K562 (cell line): ENCODE measurements around the gene ACHE. TPM values are rescaled to one million over a fixed set of nuclear protein-coding genes. Genes with fewer than 3 reads are reported as not detected.

Experiments
- BRCA1 ChIP-seq, 2 experiments: fragments of 450-650 bp in 1 of 2; sonication (generic) in 1 of 2; formaldehyde crosslinking in 1 of 2; IDR thresholded peaks; 2 replicates each; pipeline versions ENCODE4 v1.5.0 to v1.6.1; 2017 to 2020; ENCODE audit warnings: mild to moderate bottlenecking in 1 of 2, missing genetic modification reagents in 1 of 2
- CBFB ChIP-seq: sonication (generic); formaldehyde crosslinking; IDR thresholded peaks from 2 replicates; pipeline ENCODE4 v1.4.0; 2020; ENCODE audit warnings: mild to moderate bottlenecking, missing genetic modification reagents
- CBX8 ChIP-seq: fragments of 200-600 bp; sonication (generic); IDR thresholded peaks from 2 replicates; pipeline ENCODE4 v1.6.1; 2012; ENCODE audit warnings: borderline replicate concordance, mixed run types, low read depth, mild to moderate bottlenecking, moderate library complexity, mixed read lengths, low read length, control low read depth, inconsistent platforms; ENCODE audit not compliant: poor library complexity, severe bottlenecking; ENCODE audit errors: extremely low read depth
- CREB1 ChIP-seq, 2 experiments: sonication (generic) in 1 of 2; formaldehyde crosslinking in 1 of 2; IDR thresholded peaks; 2 replicates each; pipeline versions ENCODE4 v1.6.1 to v1.8.0; 2012 to 2022; ENCODE audit warnings: inconsistent platforms in 1 of 2, mild to moderate bottlenecking in 1 of 2, missing genetic modification reagents in 1 of 2, moderate library complexity in 1 of 2
- ESRRB ChIP-seq: fragments of 250-450 bp; sonication (Bioruptor Pico); IDR thresholded peaks from 2 replicates; pipeline ENCODE4 v1.5.0; 2020; ENCODE audit warnings: mild to moderate bottlenecking, moderate library complexity, borderline replicate concordance
- FOSL1 ChIP-seq: fragments of 200-800 bp; sonication (Bioruptor generic); conservative IDR thresholded peaks from 2 replicates; pipeline ENCODE4 v1.6.1; 2016; ENCODE audit warnings: missing genetic modification characterization, missing compliant biosample characterization
- HDAC1 ChIP-seq, 2 experiments: fragments of 450-650 bp; IDR thresholded peaks; 2 replicates each; pipeline ENCODE4 v1.6.1; 2016 to 2017; ENCODE audit warnings: inconsistent platforms in 1 of 2, mild to moderate bottlenecking in 1 of 2, moderate library complexity in 1 of 2
- HIVEP1 ChIP-seq: fragments of 250-450 bp; sonication (Bioruptor Pico); IDR thresholded peaks from 2 replicates; pipeline ENCODE4 v1.4.0; 2020; ENCODE audit warnings: mild to moderate bottlenecking
- KAT2B ChIP-seq: IDR thresholded peaks from one replicate; pipeline ENCODE4 v1.6.1; 2012; ENCODE audit warnings: low read depth, mild to moderate bottlenecking, control low read depth, inconsistent platforms, low read length, moderate library complexity
- MAX ChIP-seq: sonication (generic); formaldehyde crosslinking; IDR thresholded peaks from 2 replicates; pipeline ENCODE4 v1.9.0; 2022; ENCODE audit warnings: mild to moderate bottlenecking, missing genetic modification reagents
- MYNN ChIP-seq, 2 experiments: sonication (generic); formaldehyde crosslinking in 1 of 2; IDR thresholded peaks; 2 replicates each; pipeline versions ENCODE4 v1.5.0 to v1.6.1; 2016 to 2020; ENCODE audit warnings: antibody characterized with exemption in 1 of 2, missing genetic modification reagents in 1 of 2
- NFYB ChIP-seq: IDR thresholded peaks from 2 replicates; pipeline ENCODE4 v1.6.1; 2011; ENCODE audit warnings: mild to moderate bottlenecking, moderate library complexity; ENCODE audit not compliant: insufficient read length; ENCODE audit errors: extremely low read depth
- NR1H2 ChIP-seq: sonication (generic); formaldehyde crosslinking; IDR thresholded peaks from 2 replicates; pipeline ENCODE4 v1.4.0; 2020; ENCODE audit warnings: mild to moderate bottlenecking, missing genetic modification reagents
- RNF2 ChIP-seq: sonication (generic); IDR thresholded peaks from 2 replicates; pipeline ENCODE4 v1.6.1; 2016
- SETDB1 ChIP-seq: IDR thresholded peaks from one replicate; pipeline ENCODE4 v1.6.1; 2012; ENCODE audit warnings: low read length, control low read depth, inconsistent platforms
- SIRT6 ChIP-seq: IDR thresholded peaks from one replicate; pipeline ENCODE4 v1.6.1; 2012; ENCODE audit warnings: low read depth, mild to moderate bottlenecking, control low read depth, inconsistent platforms, low read length, moderate library complexity
- SMAD4 ChIP-seq: fragments of 250-450 bp; sonication (Bioruptor Pico); conservative IDR thresholded peaks from 2 replicates; pipeline ENCODE4 v1.8.0; 2021; ENCODE audit warnings: inconsistent platforms, mild to moderate bottlenecking, moderate library complexity
- SP1 ChIP-seq: sonication (generic); formaldehyde crosslinking; IDR thresholded peaks from 2 replicates; pipeline ENCODE4 v1.8.1; 2022; ENCODE audit warnings: mild to moderate bottlenecking, missing genetic modification reagents
- TAF9B ChIP-seq: fragments of 450-650 bp; IDR thresholded peaks from 2 replicates; pipeline ENCODE4 v1.6.1; 2018; ENCODE audit warnings: mild to moderate bottlenecking; ENCODE audit not compliant: partially characterized antibody
- TCF7 ChIP-seq: sonication (generic); IDR thresholded peaks from 2 replicates; pipeline ENCODE4 v1.6.1; 2016; ENCODE audit warnings: antibody characterized with exemption, borderline replicate concordance
- THAP7 ChIP-seq: fragments of 250-450 bp; sonication (Bioruptor Pico); IDR thresholded peaks from 2 replicates; pipeline ENCODE4 v1.5.0; 2021
- USF2 ChIP-seq: sonication (generic); formaldehyde crosslinking; IDR thresholded peaks from 2 replicates; pipeline ENCODE4 v1.5.0; 2020; ENCODE audit warnings: missing genetic modification reagents
- VEZF1 ChIP-seq: fragments of 200-800 bp; sonication (Bioruptor generic); IDR thresholded peaks from 2 replicates; pipeline ENCODE4 v1.6.1; 2017; ENCODE audit warnings: missing genetic modification characterization, missing compliant biosample characterization
- ZNF212 ChIP-seq: fragments of 450-650 bp; formaldehyde crosslinking; IDR thresholded peaks from 2 replicates; pipeline ENCODE4 v1.4.0; 2020; ENCODE audit warnings: mild to moderate bottlenecking
- ZNF3 ChIP-seq: fragments of 250-450 bp; sonication (Bioruptor Pico); IDR thresholded peaks from 2 replicates; pipeline ENCODE4 v1.5.0; 2021; ENCODE audit warnings: mild to moderate bottlenecking, moderate library complexity
- polyA plus RNA-seq, 8 experiments: library from polyadenylated mRNA; depleted of rRNA in 4 of 8; stranded (reverse) in 5 of 8; unstranded in 3 of 8; fragments of >200 nt; fragmentation: Nextera tagmentation in 2 of 8; fragmentation: Illumina TruSeq in 1 of 8; extraction: Ambion mirVana in 2 of 8; extraction: Trizol in 1 of 8; gene quantifications; 2 replicates each; pipeline versions ENCODE4 v1.2.1 to v1.2.3, GENCODE V29; 2011 to 2014; ENCODE audit warnings: inconsistent platforms in 1 of 8, missing spikeins in 1 of 8
- total RNA-seq, 7 experiments: library from RNA; depleted of rRNA in 6 of 7; stranded (reverse); fragments of >200 nt in 6 of 7; fragmentation: Illumina TruSeq in 2 of 7; extraction: Trizol in 2 of 7; gene quantifications; 2 replicates each; pipeline versions ENCODE4 v1.2.1 to v1.2.3, GENCODE V29; 2011 to 2021; ENCODE audit warnings: low replicate concordance in 1 of 7

ACHE gene
- total and polyA plus RNA-seq, 9 of the 15 experiments (the other 6 are each of a cell fraction or from before 2014, with no cell fraction given) = 0.04 to 8.8 (median 1.9) TPM

GRCh38 chr7:100840470-100841100 lies 55.1 kb downstream of the ACHE start (continued):
- TF ChIP-seq THAP7 (CRISPR knock-in tag) (no peak), NFYB (no peak), SMAD4 (CRISPR knock-in tag) (no peak), BRCA1 (IDR thresholded peaks at IDR 0.05) (no peak), BRCA1 (CRISPR knock-in tag; IDR thresholded peaks at IDR 0.05) (no peak), SETDB1 (no peak), MYNN (IDR thresholded peaks at IDR 0.05) (no peak), MYNN (CRISPR knock-in tag; IDR thresholded peaks at IDR 0.05) (no peak), HIVEP1 (no peak), TAF9B (peak; percentile 34), VEZF1 (CRISPR knock-in tag) (no peak), FOSL1 (tag) (no peak), NR1H2 (CRISPR knock-in tag) (no peak), ZNF212 (no peak), HDAC1 (IDR thresholded peaks at IDR 0.05) (peak in 1 of 2 experiments; percentile 55; a peak in 3 of 4 replicates), CREB1 (IDR thresholded peaks at IDR 0.05) (no peak), CREB1 (CRISPR knock-in tag; IDR thresholded peaks at IDR 0.05) (no peak), ZNF3 (CRISPR knock-in tag) (no peak), USF2 (CRISPR knock-in tag) (no peak), RNF2 (no peak), SP1 (CRISPR knock-in tag) (no peak), SIRT6 (no peak), CBX8 (no peak), CBFB (CRISPR knock-in tag) (no peak), TCF7 (no peak), MAX (CRISPR knock-in tag) (no peak), ESRRB (CRISPR knock-in tag) (no peak), KAT2B (no peak)
